Nephron (organoid): ENCODE measurements around the gene CALML5.

Experiments
- H3K27ac Mint-ChIP-seq, 3 experiments: 2 replicates each; pipeline ENCODE4 v1.8.0; 2020; ENCODE audit warnings: mixed read lengths in 3 of 3, mild to moderate bottlenecking in 2 of 3, moderate library complexity in 1 of 3
- H3K27me3 Mint-ChIP-seq: 2 replicates; pipeline ENCODE4 v1.8.0; 2021; ENCODE audit warnings: low read depth, mild to moderate bottlenecking, moderate library complexity, mixed read lengths
- H3K36me3 Mint-ChIP-seq: 2 replicates; pipeline ENCODE4 v1.8.0; 2020; ENCODE audit warnings: low read depth, mixed read lengths
- H3K4me1 Mint-ChIP-seq: 2 replicates; pipeline ENCODE4 v1.8.0; 2020; ENCODE audit warnings: mixed read lengths
- H3K4me3 Mint-ChIP-seq, 3 experiments: 2 replicates each; pipeline ENCODE4 v1.8.0; 2020; ENCODE audit warnings: mild to moderate bottlenecking in 3 of 3, mixed read lengths in 3 of 3, moderate library complexity in 2 of 3
- H3K9me3 Mint-ChIP-seq: 2 replicates; pipeline ENCODE4 v1.8.0; 2020; ENCODE audit warnings: mixed read lengths
- CTCF ChIP-seq, 3 experiments: fragments of 200-600 bp; sonication (generic); IDR thresholded peaks; one replicate each; pipeline ENCODE4 v1.5.0; 2021; ENCODE audit warnings: antibody characterized with exemption in 3 of 3; ENCODE audit not compliant: unreplicated experiment in 3 of 3

The CALML5 gene

GRCh38 chr10:5490032-5490431 is 9.3 kb downstream of the CALML5 start:
- Mint-ChIP-seq H3K4me3 (no peak overlapping the region), H3K4me1 (peaks cover 11% of the 10 kb centered on the region), H3K9me3 (peaks cover 2% of the 10 kb centered on the region), H3K36me3 (no peaks in the 10 kb centered on the region), H3K27me3 (peaks cover 2% of the 10 kb centered on the region), H3K27ac (peak overlapping the region in 1 of 3 experiments; percentile 45)
- TF ChIP-seq CTCF (IDR thresholded peaks at IDR 0.05; ENCODE audit: unreplicated experiment in 3 of 3) = no peak

GRCh38 chr10:5488272-5489161 is 10.9 kb downstream of the CALML5 start:
- Mint-ChIP-seq H3K27ac (no peak overlapping the region), H3K4me3 (no peak overlapping the region)
- TF ChIP-seq CTCF (IDR thresholded peaks at IDR 0.05; ENCODE audit: unreplicated experiment in 3 of 3) = no peak

GRCh38 chr10:5486853-5487235 is 12.5 kb downstream of the CALML5 start:
- peaks cover 16% of the 10 kb centered on the region for H3K4me1 Mint-ChIP-seq
- H3K9me3 Mint-ChIP-seq = no peaks in the 10 kb centered on the region
- no peak overlapping the region for H3K4me3 Mint-ChIP-seq
- H3K27me3 Mint-ChIP-seq = peaks cover 3% of the 10 kb centered on the region
- H3K36me3 Mint-ChIP-seq = no peaks in the 10 kb centered on the region
- H3K27ac Mint-ChIP-seq = peak overlapping the region in 1 of 3 experiments; percentile 16
- TF ChIP-seq CTCF (IDR thresholded peaks at IDR 0.05; ENCODE audit: unreplicated experiment in 3 of 3) = no peak

More at GRCh38 chr10:5488272-5489161, 10.9 kb downstream of the CALML5 start:
- Mint-ChIP-seq H3K36me3 (no peaks in the 10 kb centered on the region), H3K4me1 (peaks cover 11% of the 10 kb centered on the region), H3K9me3 (peaks cover 2% of the 10 kb centered on the region), H3K27me3 (peaks cover 3% of the 10 kb centered on the region)

GRCh38 chr10:5485948-5486852 is 13.2 kb downstream of the CALML5 start:
- H3K27ac Mint-ChIP-seq = peak overlapping the region in 1 of 3 experiments; percentile 16
- no peaks in the 10 kb centered on the region for H3K9me3 Mint-ChIP-seq
- H3K27me3 Mint-ChIP-seq = peaks cover 3% of the 10 kb centered on the region
- H3K36me3 Mint-ChIP-seq = no peaks in the 10 kb centered on the region
- no peak for TF ChIP-seq CTCF (IDR thresholded peaks at IDR 0.05; ENCODE audit: unreplicated experiment in 3 of 3)
- no peak overlapping the region for H3K4me3 Mint-ChIP-seq
- H3K4me1 Mint-ChIP-seq = peaks cover 19% of the 10 kb centered on the region

GRCh38 chr10:5485290-5485689 is 14.1 kb downstream of the CALML5 start:
- Mint-ChIP-seq H3K36me3 (no peaks in the 10 kb centered on the region), H3K27ac (no peak overlapping the region), H3K27me3 (peaks cover 3% of the 10 kb centered on the region), H3K4me1 (peaks cover 23% of the 10 kb centered on the region), H3K9me3 (no peaks in the 10 kb centered on the region), H3K4me3 (no peak overlapping the region)
- no peak for TF ChIP-seq CTCF (IDR thresholded peaks at IDR 0.05; ENCODE audit: unreplicated experiment in 3 of 3)
